H1 (cell line): ENCODE data around the gene PDE6B. TPM values are rescaled to one million over a fixed set of nuclear protein-coding genes. Genes with fewer than 3 reads are reported as not detected.

Experiments used
- CHD2 ChIP-seq: IDR thresholded peaks from 2 replicates; pipeline ENCODE4 v1.6.1; 2012; ENCODE audit warnings: low read length, improper control_type of control experiment
- PHF8 ChIP-seq: fragments of 200-600 bp; sonication (generic); conservative IDR thresholded peaks from 2 replicates; pipeline ENCODE4 v1.7.1; 2012; ENCODE audit warnings: low read depth, mild to moderate bottlenecking, inconsistent platforms, low read length, moderate library complexity
- RFX5 ChIP-seq: IDR thresholded peaks from 2 replicates; pipeline ENCODE4 v1.6.1; 2011; ENCODE audit warnings: low read depth, low read length, improper control_type of control experiment, borderline replicate concordance
- SIX5 ChIP-seq: IDR thresholded peaks from 2 replicates; pipeline ENCODE4 v1.6.1; 2011; ENCODE audit warnings: mild to moderate bottlenecking, low read depth, low read length
- polyA plus RNA-seq, 7 experiments: library from polyadenylated mRNA; depleted of rRNA in 3 of 7; stranded (reverse) in 5 of 7; unstranded in 2 of 7; fragments of >200 nt in 5 of 7; fragments of 200-250 nt in 2 of 7; gene quantifications; 1 replicate in 5 of 7; 2 replicates in 1 of 7; 4 replicates in 1 of 7; pipeline versions ENCODE4 v1.2.1 to v1.2.3, GENCODE V29; 2011 to 2013; ENCODE audit warnings: missing spikeins in 2 of 7, mixed read lengths in 2 of 7
- total RNA-seq: library from RNA; stranded (reverse); fragmentation: NEBNext Ultra II Directional; extraction: Animal tissue kit (Norgen Biotek cat#: 25700); gene quantifications from 2 replicates; pipeline ENCODE4 v1.2.1, GENCODE V29; 2021

Gene PDE6B
- total and polyA plus RNA-seq, 2 of the 8 experiments (the other 6 are each of a cell fraction or from before 2014, with no cell fraction given): 4.1 to 8.4 TPM

DNA sequence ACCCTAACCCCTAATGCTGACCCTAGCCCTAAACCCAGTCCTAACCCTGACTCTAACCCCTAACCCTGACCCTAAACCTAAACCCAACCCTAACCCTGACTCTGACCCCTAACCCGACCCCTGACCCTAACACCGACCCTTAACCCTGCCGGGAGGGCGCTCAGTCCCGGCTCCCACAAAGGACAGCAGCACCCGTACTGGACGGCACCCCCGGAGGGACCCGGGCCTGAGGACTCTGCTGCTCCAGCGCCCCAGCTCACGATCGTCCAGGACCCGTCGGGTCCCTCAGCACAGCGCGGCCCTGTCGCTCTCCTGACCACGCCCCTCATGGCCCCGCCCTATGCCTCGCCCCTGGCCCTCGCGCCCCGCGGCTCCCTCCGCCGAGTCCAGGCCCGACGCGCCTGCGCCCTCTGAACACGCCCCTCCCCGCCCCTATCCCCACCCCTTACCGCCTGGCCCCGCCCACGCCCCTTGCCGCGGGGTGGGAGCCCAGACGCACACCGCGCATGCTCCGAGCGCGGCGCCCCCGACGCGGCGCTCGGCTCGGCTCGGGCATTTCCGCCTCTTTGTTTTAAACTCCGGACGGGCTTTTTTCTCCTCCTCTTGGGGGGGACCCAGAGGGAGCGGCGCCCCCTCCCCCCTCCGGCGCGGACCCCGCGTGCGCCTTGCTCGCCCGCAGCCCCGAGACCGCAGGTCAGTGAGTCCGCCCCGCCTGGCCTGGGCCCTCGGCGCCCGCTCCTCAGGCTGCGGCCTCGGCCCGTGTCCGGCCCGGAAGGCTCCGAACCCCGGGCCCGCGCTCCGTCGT is 80.1 kb downstream of the PDE6B start, which contains the start of gene PCGF3 (continued):
- TF ChIP-seq PHF8 (peak; percentile 86), CHD2 (no peak), RFX5 (no peak), SIX5 (no peak)
